Posterior vena cava (tissue), 2 donors: ENCODE data around the gene RNF220. TPM values are rescaled to one million over a fixed set of nuclear protein-coding genes. Genes with fewer than 3 reads are reported as not detected.
A peak's percentile ranks its signal among the peaks of the same experiment; 100 is the strongest.

Experiments used
- DNase-seq: peaks from one replicate; pipeline ENCODE4 v3.0.0-alpha.2; 2020; ENCODE audit warnings: low spot score
- intact Hi-C, 2 donors: fragments of 100-400 bp; cut with DNase I; formaldehyde crosslinking; loops; one replicate each; pipeline versions ENCODE4 v1.14.1 to v1.14.2; 2022 to 2023
- total RNA-seq, 2 donors: library from RNA; stranded (reverse); fragmentation: NEBNext Ultra II Directional; extraction: Animal tissue kit (Norgen Biotek cat#: 25700); gene quantifications; one replicate each; pipeline ENCODE4 v1.2.1, GENCODE V29; 2021
- donor health status: DM: yes; HTN: yes; CAD: no.
- donor health status: DM: yes; HTN: yes; CAD: no.

RNF220 gene
- total RNA-seq, 2 donors from 2014 or later: 46.4 to 53.6 TPM

DNA sequence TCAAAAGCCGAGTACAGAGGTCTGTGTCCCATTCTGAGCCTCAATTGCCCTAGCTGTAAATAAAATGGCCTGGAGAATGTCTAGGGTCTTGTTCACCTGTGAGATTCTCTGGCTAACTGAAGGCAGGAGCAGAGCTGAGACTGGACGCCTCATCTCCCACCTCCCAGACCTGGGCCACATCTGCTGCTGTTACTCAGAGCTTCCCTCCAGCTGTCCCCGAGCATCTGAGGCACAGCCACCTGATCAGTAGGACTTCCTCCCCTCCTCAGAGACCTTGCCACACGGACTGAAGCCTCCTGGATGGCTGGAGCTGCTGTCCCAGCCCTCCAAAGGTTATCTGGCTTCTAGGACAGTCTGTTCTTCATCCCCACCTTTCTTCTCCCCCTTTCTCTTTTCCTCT lies 206.8 kb downstream of the RNF220 start:
- DNase-seq: no peak
- intact Hi-C loops: loop anchor here (2.0 kb wide), 1 partner anchor 39 kb away; no protein-coding TSS in a partner anchor

GRCh38 chr1:44613941-44614340 lies 208.9 kb downstream of the RNF220 start:
- intact Hi-C loops: loop anchor here in 1 of 2 donors (2.0 kb wide), 1 partner anchor 55 kb away; no protein-coding TSS in a partner anchor
- DNase-seq: no peak

- intact Hi-C loops: no loop called here
- DNase-seq: no peak
These were observed 211.4 kb downstream of the RNF220 start for GRCh38 chr1:44616284-44616990.

DNA sequence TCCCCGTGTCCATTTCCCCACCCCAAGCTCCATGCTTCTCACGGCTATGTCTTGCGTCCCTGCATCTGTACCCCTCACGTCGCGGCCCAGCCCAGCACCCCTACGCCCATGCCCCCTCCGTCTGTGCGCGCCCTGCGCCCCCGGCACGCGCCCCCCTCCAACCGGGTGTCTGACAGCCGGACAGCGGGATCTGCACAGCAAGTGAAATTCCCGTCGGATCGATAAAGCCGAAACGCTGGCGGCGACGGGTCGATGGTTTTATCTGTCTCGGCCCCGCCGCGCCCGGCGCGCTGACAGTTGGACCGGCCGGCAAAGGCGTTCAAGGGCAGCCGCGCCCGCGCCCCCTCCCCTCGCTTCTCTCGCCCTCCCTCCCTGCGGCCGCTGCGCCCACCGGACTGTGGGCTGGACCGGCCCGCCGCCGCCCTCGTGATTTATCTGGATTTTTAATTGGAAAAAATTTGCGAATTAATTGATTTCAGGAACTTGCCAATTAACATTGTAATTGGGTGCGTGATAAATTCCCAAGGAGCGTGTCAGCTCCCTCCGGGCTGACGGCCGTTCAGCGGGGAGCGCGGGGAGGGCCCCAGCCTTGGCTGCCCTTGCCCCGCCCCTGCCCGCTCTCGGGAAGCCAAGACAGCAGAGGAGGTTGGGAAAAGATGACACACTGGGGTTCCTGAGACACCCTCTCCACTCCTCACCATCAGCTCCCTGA lies 212.1 kb downstream of the RNF220 start:
- intact Hi-C loops: no loop called here
- DNase-seq: no peak

DNA sequence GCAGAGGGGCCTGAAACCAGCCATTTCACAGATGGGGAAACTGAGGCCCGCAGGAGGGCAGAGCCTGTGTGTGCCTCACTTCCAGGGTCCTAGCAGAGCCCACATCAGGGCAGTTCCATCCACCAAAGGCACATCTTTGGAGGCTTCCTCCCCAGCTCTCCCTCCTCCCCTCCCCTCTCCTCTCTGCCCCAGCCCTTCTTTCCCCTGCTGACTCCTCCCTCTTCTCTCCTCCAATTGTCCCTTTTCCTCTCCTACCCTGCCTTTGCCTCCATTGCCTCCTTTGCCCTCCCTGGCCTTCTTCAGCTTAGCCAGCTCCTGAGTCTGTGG lies 212.6 kb downstream of the RNF220 start:
- no peak for DNase-seq
- intact Hi-C loops: loop anchor here in 1 of 2 donors (2.0 kb wide), 1 partner anchor 29 kb away; no protein-coding TSS in a partner anchor

DNA sequence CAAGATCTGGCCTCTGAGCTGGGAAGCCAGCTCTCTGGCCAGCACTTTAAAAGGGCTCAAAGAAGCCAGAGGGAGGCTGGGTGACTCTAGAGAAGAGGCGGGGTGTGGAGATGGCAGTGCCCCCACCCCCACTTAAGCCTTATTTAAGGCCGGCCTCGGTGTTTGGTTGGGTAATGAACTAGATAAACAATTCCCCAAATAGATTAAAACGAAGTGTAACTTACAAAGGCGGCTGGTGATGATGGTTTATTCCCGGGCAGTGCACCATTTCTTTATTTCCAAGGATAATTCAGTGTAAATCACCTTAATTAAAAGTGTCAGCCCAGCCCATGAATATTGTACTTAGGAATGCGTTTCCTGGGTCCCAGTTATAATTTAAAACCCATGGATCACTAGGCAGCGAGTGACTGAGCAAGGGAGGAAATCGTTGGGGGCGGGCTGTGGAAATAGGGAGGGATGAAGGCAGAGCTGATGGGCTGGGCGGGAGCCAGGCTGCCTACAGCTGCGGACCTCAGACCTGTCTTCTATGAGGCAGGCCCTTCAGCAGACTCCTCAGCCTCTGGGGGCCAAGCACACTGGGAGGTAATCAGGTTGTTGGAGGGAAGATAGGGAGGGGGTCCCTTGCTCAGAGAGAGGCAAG lies 214.3 kb downstream of the RNF220 start:
- DNase-seq: no peak
- intact Hi-C loops: loop anchor here in 1 of 2 donors (2.0 kb wide), 1 partner anchor 27 kb away; no protein-coding TSS in a partner anchor

DNA sequence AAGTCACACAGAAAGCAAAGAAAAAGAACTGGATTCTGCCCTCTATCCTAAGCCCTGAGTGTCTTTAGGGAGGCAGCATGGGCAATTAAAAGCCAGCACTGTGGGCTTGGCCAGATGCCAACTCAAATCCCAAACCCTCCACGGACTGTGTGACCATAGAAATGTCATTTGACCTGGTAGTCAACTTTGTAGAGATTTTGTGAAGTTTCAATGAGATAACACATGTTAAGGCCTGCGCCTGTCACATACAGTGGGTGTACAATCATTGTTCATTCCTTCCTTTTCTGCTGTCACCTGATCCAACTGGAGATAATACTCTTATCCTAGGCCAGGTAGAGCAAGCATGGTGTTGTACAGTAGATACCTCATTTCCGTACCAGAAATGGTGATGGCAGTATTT lies 215.0 kb downstream of the RNF220 start:
- DNase-seq: no peak
- intact Hi-C loops: no loop called here

GRCh38 chr1:44621841-44622286 lies 216.8 kb downstream of the RNF220 start:
- DNase-seq: no peak
- intact Hi-C loops: no loop called here

GRCh38 chr1:44624268-44624901 lies 219.3 kb downstream of the RNF220 start:
- intact Hi-C loops: no loop called here
- no peak for DNase-seq

GRCh38 chr1:44625348-44625747 lies 220.3 kb downstream of the RNF220 start:
- intact Hi-C loops: no loop called here
- no peak for DNase-seq

GRCh38 chr1:44628962-44629756 lies 224.1 kb downstream of the RNF220 start:
- no peak for DNase-seq
- intact Hi-C loops: no loop called here

GRCh38 chr1:44630116-44630515 lies 225.1 kb downstream of the RNF220 start:
- DNase-seq: no peak
- intact Hi-C loops: no loop called here

DNA sequence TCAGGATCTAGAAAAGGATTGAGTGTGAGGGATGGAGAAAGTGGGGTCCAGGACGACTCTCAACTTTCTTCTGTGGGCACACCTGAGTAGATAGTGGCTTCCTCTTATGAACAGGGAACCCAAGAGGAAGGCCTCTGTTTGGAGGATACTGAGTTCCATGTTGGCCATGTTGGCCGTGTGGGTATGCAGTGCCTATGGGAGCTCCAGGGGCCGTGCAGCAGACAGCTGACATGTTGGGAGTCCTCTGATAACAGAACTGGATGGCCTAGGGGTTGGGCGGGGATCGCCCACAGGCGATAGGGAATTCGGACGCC lies 226.2 kb downstream of the RNF220 start:
- DNase-seq: no peak
- intact Hi-C loops: no loop called here

GRCh38 chr1:44631647-44632539 lies 226.8 kb downstream of the RNF220 start:
- peak; percentile 98 for DNase-seq
- intact Hi-C loops: no loop called here

GRCh38 chr1:44632598-44632997 lies 227.5 kb downstream of the RNF220 start:
- intact Hi-C loops: no loop called here
- peak; percentile 36 for DNase-seq

DNA sequence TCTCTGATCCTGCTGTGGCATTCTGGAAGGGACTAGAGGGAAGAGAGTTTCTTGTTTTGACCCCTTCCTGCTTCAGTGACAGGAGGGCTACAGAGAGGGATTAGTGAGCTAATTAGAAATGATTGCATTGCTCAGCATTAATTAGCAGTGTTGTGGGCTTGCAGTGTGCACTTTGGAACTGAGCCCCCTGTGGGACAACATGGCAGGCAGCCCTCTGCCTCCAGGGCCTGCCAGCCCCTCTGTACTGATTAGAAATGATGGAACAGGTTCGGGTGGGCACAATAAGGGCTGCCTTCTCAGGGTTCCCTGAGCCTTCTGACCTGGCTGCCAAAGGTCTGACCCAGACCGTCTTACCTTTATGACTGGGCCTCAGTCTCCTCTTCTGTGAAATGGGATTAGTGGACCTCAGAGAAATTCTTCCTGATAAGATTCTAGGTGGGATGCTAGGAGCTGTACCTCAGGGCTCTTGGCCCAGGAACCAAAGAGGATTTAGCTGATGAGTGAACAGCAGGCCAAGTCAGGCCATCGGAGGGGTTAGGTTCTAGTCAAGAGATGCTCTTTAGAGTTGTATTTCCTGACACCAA lies 229.6 kb downstream of the RNF220 start:
- intact Hi-C loops: no loop called here
- peak; percentile 36 for DNase-seq

GRCh38 chr1:44635439-44635838 lies 230.4 kb downstream of the RNF220 start:
- intact Hi-C loops: no loop called here
- DNase-seq: peak; percentile 59
